ENCODE results near the gene CHAMP1. TPM values are rescaled to one million over a fixed set of nuclear protein-coding genes. Genes with fewer than 3 reads are reported as not detected.

Gene CHAMP1
- total RNA-seq, 3 donors from 2014 or later (not counting 1 experiment from before 2014, with no cell fraction given) = 6.1 to 11.3 (median 7.9) TPM

GRCh38 chr13:114309806-114310410 is 4.4 kb upstream of the CHAMP1 start:
- Histone ChIP-seq H3K4me1 (ENCODE audit: control insufficient read depth, insufficient read depth, low read length) (peaks cover 8% of the 10 kb centered on the region), H3K9me3 (ENCODE audit: control insufficient read depth, insufficient read depth, low read length) (no peaks in the 10 kb centered on the region), H3K4me3 (ENCODE audit: low read length) (no peak overlapping the region), H3K27me3 (ENCODE audit: control insufficient read depth, insufficient read depth, low read length) (no peaks in the 10 kb centered on the region), H3K27ac (ENCODE audit: low read length) (no peak overlapping the region), H3K36me3 (ENCODE audit: control insufficient read depth, insufficient read depth, low read length) (peaks cover 14% of the 10 kb centered on the region)
- Mint-ChIP-seq H3K27ac (no peak overlapping the region), H3K9me3 (no peaks in the 10 kb centered on the region), H3K36me3 (no peaks in the 10 kb centered on the region), H3K4me3 (no peak overlapping the region), H3K4me1 (peaks cover 16% of the 10 kb centered on the region in 2 donors), H3K27me3 (ENCODE audit: low read depth in 2 of 2) (no peaks in the 10 kb centered on the region)
- no peak for TF ChIP-seq CTCF (IDR thresholded peaks at IDR 0.05)
- no peak for ATAC-seq
- DNase-seq = no peak
- intact Hi-C loops (cut with micrococcal nuclease) = no loop called here
- WGBS (ENCODE audit: insufficient coverage) = 92% methylated on average over 6 of the region's 6 CpGs

GRCh38 chr13:114310956-114311355 is 3.3 kb upstream of the CHAMP1 start:
- no peak overlapping the region for H3K4me3 Mint-ChIP-seq
- no peaks in the 10 kb centered on the region for H3K36me3 Mint-ChIP-seq
- Histone ChIP-seq H3K27me3 (ENCODE audit: control insufficient read depth, insufficient read depth, low read length) (no peaks in the 10 kb centered on the region), H3K9me3 (ENCODE audit: control insufficient read depth, insufficient read depth, low read length) (no peaks in the 10 kb centered on the region), H3K36me3 (ENCODE audit: control insufficient read depth, insufficient read depth, low read length) (peaks cover 10% of the 10 kb centered on the region), H3K4me1 (ENCODE audit: control insufficient read depth, insufficient read depth, low read length) (peaks cover 11% of the 10 kb centered on the region), H3K27ac (ENCODE audit: low read length) (no peak overlapping the region), H3K4me3 (ENCODE audit: low read length) (no peak overlapping the region)
- no peak overlapping the region for H3K27ac Mint-ChIP-seq
- no peak for ATAC-seq
- H3K27me3 Mint-ChIP-seq (ENCODE audit: low read depth in 2 of 2) = no peaks in the 10 kb centered on the region
- no peaks in the 10 kb centered on the region for H3K9me3 Mint-ChIP-seq
- DNase-seq = no peak
- intact Hi-C loops (cut with micrococcal nuclease) = no loop called here
- H3K4me1 Mint-ChIP-seq = peaks cover 23 to 24% of the 10 kb centered on the region in 2 donors
- TF ChIP-seq CTCF (IDR thresholded peaks at IDR 0.05) = no peak
- 100% methylated on average over 2 of the region's 5 CpGs for WGBS (ENCODE audit: insufficient coverage)

- TF ChIP-seq CTCF (IDR thresholded peaks at IDR 0.05) = no peak
- intact Hi-C loops (cut with micrococcal nuclease) = no loop called here
- no peaks in the 10 kb centered on the region for H3K36me3 Mint-ChIP-seq
Measured at GRCh38 chr13:114311387-114311786, 2.9 kb upstream of the CHAMP1 start.

GRCh38 chr13:114311908-114312307 is 2.4 kb upstream of the CHAMP1 start:
- intact Hi-C loops (cut with micrococcal nuclease) = no loop called here
- no peak for DNase-seq
- 65% methylated on average over 2 of the region's 2 CpGs for WGBS (ENCODE audit: insufficient coverage)

More at GRCh38 chr13:114311387-114311786, 2.9 kb upstream of the CHAMP1 start:
- H3K4me1 Mint-ChIP-seq = peaks cover 23 to 24% of the 10 kb centered on the region in 2 donors
- DNase-seq (no peak), ATAC-seq (no peak)
- H3K36me3 ChIP-seq (ENCODE audit: control insufficient read depth, insufficient read depth, low read length) = peaks cover 8% of the 10 kb centered on the region
- H3K27me3 ChIP-seq (ENCODE audit: control insufficient read depth, insufficient read depth, low read length) = no peaks in the 10 kb centered on the region
- no peak overlapping the region for H3K27ac Mint-ChIP-seq
- no peak overlapping the region for H3K27ac ChIP-seq (ENCODE audit: low read length)
- no peaks in the 10 kb centered on the region for H3K9me3 Mint-ChIP-seq
- peaks cover 11% of the 10 kb centered on the region for H3K4me1 ChIP-seq (ENCODE audit: control insufficient read depth, insufficient read depth, low read length)
- no peak overlapping the region for H3K4me3 ChIP-seq (ENCODE audit: low read length)
- H3K4me3 Mint-ChIP-seq = no peak overlapping the region
- H3K9me3 ChIP-seq (ENCODE audit: control insufficient read depth, insufficient read depth, low read length) = no peaks in the 10 kb centered on the region
- H3K27me3 Mint-ChIP-seq (ENCODE audit: low read depth in 2 of 2) = no peaks in the 10 kb centered on the region

More at GRCh38 chr13:114311908-114312307, 2.4 kb upstream of the CHAMP1 start:
- Histone ChIP-seq H3K9me3 (ENCODE audit: control insufficient read depth, insufficient read depth, low read length) (no peaks in the 10 kb centered on the region), H3K27ac (ENCODE audit: low read length) (no peak overlapping the region), H3K27me3 (ENCODE audit: control insufficient read depth, insufficient read depth, low read length) (no peaks in the 10 kb centered on the region), H3K4me1 (ENCODE audit: control insufficient read depth, insufficient read depth, low read length) (peaks cover 11% of the 10 kb centered on the region), H3K4me3 (ENCODE audit: low read length) (no peak overlapping the region), H3K36me3 (ENCODE audit: control insufficient read depth, insufficient read depth, low read length) (peaks cover 3% of the 10 kb centered on the region)
- Mint-ChIP-seq H3K4me1 (peaks cover 23 to 24% of the 10 kb centered on the region in 2 donors), H3K4me3 (no peak overlapping the region), H3K27ac (no peak overlapping the region), H3K9me3 (no peaks in the 10 kb centered on the region), H3K27me3 (ENCODE audit: low read depth in 2 of 2) (no peaks in the 10 kb centered on the region), H3K36me3 (no peaks in the 10 kb centered on the region)
- no peak for ATAC-seq
- TF ChIP-seq CTCF (IDR thresholded peaks at IDR 0.05) = no peak

All from natural killer cell (primary cell).